H1 (cell line): ENCODE measurements around the gene ZBTB4. TPM values are rescaled to one million over a fixed set of nuclear protein-coding genes. Genes with fewer than 3 reads are reported as not detected.

ENCODE experiments used
- CTCF ChIA-PET: fragments of 300-600 bp; sonication (Branson Sonifier 250); formaldehyde crosslinking; loops from one replicate; lab custom pipeline; 2021; ENCODE audit not compliant: partially characterized antibody; lab: Charles Lee
- POLR2A ChIA-PET: fragments of 300-600 bp; sonication (Branson Sonifier 250); formaldehyde crosslinking; loops from one replicate; lab custom pipeline; 2021; ENCODE audit warnings: inconsistent platforms; ENCODE audit not compliant: partially characterized antibody; lab: Charles Lee
- DNase-seq, 2 experiments: peaks; one replicate each; pipeline versions ENCODE4 v3.0.0 to v3.0.0-alpha.2; 2010 to 2022; ENCODE audit warnings: low spot score in 2 of 2, low read depth in 1 of 2, mixed read lengths in 1 of 2
- FAIRE-seq: peaks from 2 replicates; lab custom pipeline; 2011; peaks lifted over from hg19 to GRCh38; lab: Jason Lieb, UNC
- H2AFZ ChIP-seq: 2 replicates; pipeline ENCODE4 v1.8.1; 2012; ENCODE audit warnings: low read length, inconsistent platforms
- H2AK5ac ChIP-seq: 2 replicates; pipeline ENCODE4 v1.6.1; 2013; ENCODE audit warnings: low read depth, low read length
- H2BK120ac ChIP-seq: replicated peaks from 2 replicates; pipeline ENCODE3; 2013; ENCODE audit warnings: low read depth, low read length, inconsistent platforms
- H2BK12ac ChIP-seq: 2 replicates; pipeline ENCODE4 v1.6.1; 2013; ENCODE audit warnings: low read depth, low read length
- H2BK15ac ChIP-seq: 2 replicates; pipeline ENCODE4 v1.6.1; 2013; ENCODE audit warnings: low read length
- H2BK20ac ChIP-seq: 2 replicates; pipeline ENCODE4 v1.6.1; 2013; ENCODE audit warnings: low read length
- H2BK5ac ChIP-seq: 2 replicates; pipeline ENCODE4 v1.6.1; 2013; ENCODE audit warnings: low read depth, low read length
- H3K14ac ChIP-seq: 2 replicates; pipeline ENCODE4 v1.6.1; 2013; ENCODE audit warnings: inconsistent platforms; ENCODE audit not compliant: insufficient read length
- H3K18ac ChIP-seq: 2 replicates; pipeline ENCODE4 v1.6.1; 2013; ENCODE audit warnings: low read length; ENCODE audit errors: extremely low read depth
- H3K23ac ChIP-seq: 2 replicates; pipeline ENCODE4 v1.6.1; 2013; ENCODE audit warnings: inconsistent platforms; ENCODE audit not compliant: insufficient read length
- H3K23me2 ChIP-seq: 2 replicates; pipeline ENCODE4 v1.6.1; 2013; ENCODE audit warnings: low read depth, low read length
- H3K27ac ChIP-seq: 2 replicates; pipeline ENCODE4 v1.6.1; 2011; ENCODE audit warnings: low read depth, low read length, inconsistent platforms
- H3K27me3 ChIP-seq, 4 experiments: replicated peaks in 1 of 4; 1 replicate in 1 of 4; 2 replicates in 3 of 4; pipeline versions ENCODE4 v1.6.1 to v1.8.1; 2011 to 2013; ENCODE audit warnings: low read length in 3 of 4, mild to moderate bottlenecking in 3 of 4, inconsistent platforms in 2 of 4, mixed read lengths in 2 of 4, moderate library complexity in 1 of 4; ENCODE audit not compliant: control insufficient read depth in 3 of 4, insufficient read depth in 3 of 4; ENCODE audit errors: extremely low read depth in 1 of 4
- H3K36me3 ChIP-seq, 4 experiments: 2 replicates each; pipeline versions ENCODE4 v1.6.1 to v1.8.1; 2011 to 2013; ENCODE audit warnings: mild to moderate bottlenecking in 4 of 4, low read length in 3 of 4, moderate library complexity in 2 of 4, control low read depth in 1 of 4, inconsistent platforms in 1 of 4; ENCODE audit not compliant: insufficient read depth in 4 of 4, control insufficient read depth in 2 of 4
- H3K4ac ChIP-seq: replicated peaks from 2 replicates; pipeline ENCODE3; 2013; ENCODE audit warnings: low read length, low read depth, mixed read lengths, inconsistent platforms; ENCODE audit not compliant: insufficient read length
- H3K4me1 ChIP-seq, 4 experiments: replicated peaks in 1 of 4; 1 replicate in 1 of 4; 2 replicates in 3 of 4; pipeline versions ENCODE4 v1.6.1 to v1.8.1; 2011 to 2013; ENCODE audit warnings: low read length in 3 of 4, inconsistent platforms in 2 of 4, mixed read lengths in 1 of 4; ENCODE audit not compliant: insufficient read depth in 4 of 4, control insufficient read depth in 3 of 4
- H3K4me2 ChIP-seq, 2 experiments: 2 replicates each; pipeline versions ENCODE4 v1.6.1 to v1.8.1; 2011 to 2013; ENCODE audit warnings: low read depth in 2 of 2, low read length in 2 of 2, control low read depth in 1 of 2, inconsistent platforms in 1 of 2, mild to moderate bottlenecking in 1 of 2; ENCODE audit not compliant: insufficient read depth in 1 of 2
- H3K4me3 ChIP-seq, 4 experiments: fragments of 200-600, 300-600 bp in 1 of 4; sonication (generic), shearing (Covaris generic), sonication (Bioruptor Twin) in 1 of 4; 2 replicates each; pipeline versions ENCODE4 v1.5.1 to v1.8.1; 2011 to 2016; ENCODE audit warnings: low read length in 4 of 4, low read depth in 3 of 4, control low read depth in 2 of 4, inconsistent platforms in 2 of 4, mild to moderate bottlenecking in 2 of 4, mixed read lengths in 1 of 4, moderate library complexity in 1 of 4; ENCODE audit not compliant: insufficient read depth in 2 of 4; ENCODE audit errors: extremely low read depth in 1 of 4
- H3K56ac ChIP-seq: replicated peaks from 2 replicates; pipeline ENCODE3; 2013; ENCODE audit warnings: low read depth, mild to moderate bottlenecking, mixed read lengths, low read length, inconsistent platforms; ENCODE audit not compliant: insufficient read length
- H3K79me1 ChIP-seq: 2 replicates; pipeline ENCODE4 v1.6.1; 2013; ENCODE audit warnings: low read depth, low read length, control low read depth
- H3K79me2 ChIP-seq, 2 experiments: 2 replicates each; pipeline versions ENCODE4 v1.6.1 to v1.8.1; 2012 to 2013; ENCODE audit warnings: low read length in 2 of 2, mild to moderate bottlenecking in 2 of 2, inconsistent platforms in 1 of 2; ENCODE audit not compliant: insufficient read depth in 2 of 2, control insufficient read depth in 1 of 2
- H3K9ac ChIP-seq, 4 experiments: replicated peaks in 1 of 4; 1 replicate in 1 of 4; 2 replicates in 3 of 4; pipeline versions ENCODE4 v1.6.1 to v1.8.1; 2011 to 2013; ENCODE audit warnings: low read depth in 3 of 4, low read length in 3 of 4, control low read depth in 2 of 4, mild to moderate bottlenecking in 2 of 4, moderate library complexity in 2 of 4, inconsistent platforms in 1 of 4; ENCODE audit errors: extremely low read depth in 1 of 4
- H3K9me3 ChIP-seq, 2 experiments: 2 replicates each; pipeline versions ENCODE4 v1.6.1 to v1.8.1; 2012 to 2013; ENCODE audit warnings: mild to moderate bottlenecking in 2 of 2, moderate library complexity in 2 of 2, control low read depth in 1 of 2, inconsistent platforms in 1 of 2, low read depth in 1 of 2, low read length in 1 of 2, mixed read lengths in 1 of 2; ENCODE audit not compliant: insufficient read depth in 2 of 2
- H4K20me1 ChIP-seq, 2 experiments: replicated peaks in 1 of 2; 2 replicates each; pipeline versions ENCODE3 to v1.8.1; 2011 to 2013; ENCODE audit warnings: inconsistent platforms in 2 of 2, low read length in 2 of 2, mild to moderate bottlenecking in 1 of 2; ENCODE audit not compliant: insufficient read depth in 2 of 2, control insufficient read depth in 1 of 2
- H4K5ac ChIP-seq: 2 replicates; pipeline ENCODE4 v1.6.1; 2013; ENCODE audit warnings: low read length, low read depth, mixed read lengths, inconsistent platforms; ENCODE audit not compliant: insufficient read length
- H4K8ac ChIP-seq: 2 replicates; pipeline ENCODE4 v1.8.0; 2013; ENCODE audit warnings: mild to moderate bottlenecking, moderate library complexity, low read length, inconsistent platforms; ENCODE audit not compliant: insufficient read depth; ENCODE audit errors: extremely low read depth
- H4K91ac ChIP-seq: replicated peaks from 2 replicates; pipeline ENCODE3; 2013; ENCODE audit warnings: low read length, mixed read lengths, inconsistent platforms; ENCODE audit not compliant: insufficient read length
- CBX5 ChIP-seq: fragments of 300-800, 300-1000 bp; sonication (generic); IDR thresholded peaks from 2 replicates; pipeline ENCODE4 v1.7.1; 2016; ENCODE audit warnings: antibody characterized with exemption, low read length, low read depth
- CBX8 ChIP-seq: fragments of 300-800, 300-1000 bp; sonication (generic); IDR thresholded peaks from 2 replicates; pipeline ENCODE4 v1.7.1; 2016; ENCODE audit warnings: low read depth, low read length, borderline replicate concordance
- CHD1 ChIP-seq: IDR thresholded peaks from 2 replicates; pipeline ENCODE4 v1.6.1; 2012; ENCODE audit warnings: low read depth, low read length, improper control_type of control experiment
- FOSL1 ChIP-seq: IDR thresholded peaks from 2 replicates; pipeline ENCODE4 v1.6.1; 2011; ENCODE audit warnings: mild to moderate bottlenecking, low read depth, low read length, moderate library complexity; ENCODE audit not compliant: insufficient read depth
- POLR2A ChIP-seq, 2 experiments: IDR thresholded peaks; 1 replicate in 1 of 2; 2 replicates in 1 of 2; pipeline ENCODE4 v1.6.1; 2011; ENCODE audit warnings: low read depth in 2 of 2, low read length in 2 of 2, mild to moderate bottlenecking in 2 of 2; ENCODE audit errors: control extremely low read depth in 1 of 2
- TAF1 ChIP-seq: IDR thresholded peaks from 2 replicates; pipeline ENCODE4 v1.6.1; 2011; ENCODE audit warnings: mild to moderate bottlenecking, low read depth, low read length
- TEAD4 ChIP-seq: IDR thresholded peaks from 2 replicates; pipeline ENCODE4 v1.6.1; 2012; ENCODE audit warnings: low read depth, low read length, inconsistent platforms, mixed read lengths
- ZNF274 ChIP-seq: IDR thresholded peaks from 2 replicates; pipeline ENCODE4 v1.7.0; 2012; ENCODE audit warnings: low read length, borderline replicate concordance; ENCODE audit errors: extremely low read depth
- WGBS, 2 experiments: shearing (Covaris generic) in 1 of 2; methylation state at CpG; one replicate each; pipeline versions ENCODE4 v1.1.6 to v1.1.7; 2013 to 2015; ENCODE audit warnings: low lambda C conversion rate in 2 of 2, mixed read lengths in 2 of 2, inconsistent platforms in 1 of 2, low coverage in 1 of 2, missing lambda C conversion rate in 1 of 2; ENCODE audit not compliant: insufficient replicate concordance in 2 of 2, insufficient coverage in 1 of 2, insufficient read length in 1 of 2; ENCODE audit errors: extremely low coverage in 1 of 2, missing lambda C conversion rate in 1 of 2; 5-methylcytosine and 5-hydroxymethylcytosine counted together
- polyA plus RNA-seq, 7 experiments: library from polyadenylated mRNA; depleted of rRNA in 3 of 7; stranded (reverse) in 5 of 7; unstranded in 2 of 7; fragments of >200 nt in 5 of 7; fragments of 200-250 nt in 2 of 7; gene quantifications; 1 replicate in 5 of 7; 2 replicates in 1 of 7; 4 replicates in 1 of 7; pipeline versions ENCODE4 v1.2.1 to v1.2.3, GENCODE V29; 2011 to 2013; ENCODE audit warnings: missing spikeins in 2 of 7, mixed read lengths in 2 of 7
- total RNA-seq: library from RNA; stranded (reverse); fragmentation: NEBNext Ultra II Directional; extraction: Animal tissue kit (Norgen Biotek cat#: 25700); gene quantifications from 2 replicates; pipeline ENCODE4 v1.2.1, GENCODE V29; 2021

ZBTB4 gene
- total and polyA plus RNA-seq, 2 of the 8 experiments (the other 6 are each of a cell fraction or from before 2014, with no cell fraction given), result 5.9 to 10.1 TPM

GRCh38 chr17:7464081-7464480 lies 15.3 kb downstream of the ZBTB4 start:
- TF ChIP-seq ZNF274 (no peak), TEAD4 (no peak), FOSL1 (no peak), CHD1 (no peak), CBX8 (no peak), TAF1 (no peak), POLR2A (IDR thresholded peaks at IDR 0.05; ENCODE audit: control extremely low read depth in 1 of 2, low read depth in 2 of 2, low read length in 2 of 2) (no peak), CBX5 (no peak)
- ChIA-PET CTCF (interaction anchor here (0.6 to 1.5 kb wide), 3 partner anchors 23 to 178 kb away, joined by 3 to 4 read pairs (median 4); no protein-coding TSS in a partner anchor), POLR2A (interaction anchor here (0.6 to 13.8 kb wide), 5 partner anchors 10 to 125 kb away, joined by 3 to 200 read pairs (median 4); partner anchors contain the start of genes FGF11, POLR2A, SLC35G6 and ZBTB4)
- Histone ChIP-seq H3K9me3 (no peaks in the 10 kb centered on the region), H4K8ac (no peak overlapping the region), H3K4me1 (peaks cover 2 to 9% (median 7%) of the 10 kb centered on the region in 4 experiments), H2BK5ac (no peak overlapping the region), H3K23ac (no peak overlapping the region), H2BK15ac (no peak overlapping the region), H3K4me3 (no peak overlapping the region), H2AK5ac (no peak overlapping the region), H3K4me2 (no peak overlapping the region), H3K23me2 (no peaks in the 10 kb centered on the region), H3K4ac (no peak overlapping the region), H3K9ac (no peak overlapping the region), H2BK120ac (no peak overlapping the region), H3K79me1 (peaks cover 2% of the 10 kb centered on the region; the same call in 1 of the 2 replicates), H2BK12ac (no peak overlapping the region), H3K14ac (no peak overlapping the region), H3K36me3 (peaks cover 0 to 3% (median under 1%) of the 10 kb centered on the region in 4 experiments; a peak in 3 of 8 replicates), H2BK20ac (no peak overlapping the region), H4K5ac (no peak overlapping the region), H3K18ac (no peak overlapping the region), H3K79me2 (no peaks in the 10 kb centered on the region), H3K56ac (no peak overlapping the region), H3K27ac (no peak overlapping the region), H2AFZ (no peak overlapping the region), H4K91ac (no peak overlapping the region), H4K20me1 (peaks cover 0 to 1% of the 10 kb centered on the region in 2 experiments), H3K27me3 (no peaks in the 10 kb centered on the region)
- no peak for FAIRE-seq
- DNase-seq, result no peak
- 96% methylated on average over 9 of the region's 9 CpGs; no CpG with 5 or more reads in 1 of the 2 experiments for WGBS, 2 experiments
